GM13977 (cell line): ENCODE results near the gene KRTAP10-9.

ENCODE experiments used
- DNase-seq: peaks from one replicate; pipeline ENCODE4 v3.0.0; 2012; ENCODE audit warnings: low spot score
- CTCF ChIP-seq: IDR thresholded peaks from 2 replicates; pipeline ENCODE4 v1.5.1; 2012; ENCODE audit warnings: mild to moderate bottlenecking, control low read depth; ENCODE audit not compliant: insufficient read depth; ENCODE audit errors: extremely low read depth, missing control alignments
- in situ Hi-C: fragments of 300-500 bp; cut with MboI; formaldehyde crosslinking; loops from one replicate; pipeline ENCODE4 v1.12.0; 2022; ENCODE audit warnings: low sequenced_read_pairs, low pct_unique_long_range_greater_than_20kb, mixed read lengths, inconsistent platforms; ENCODE audit not compliant: unreplicated experiment

The KRTAP10-9 gene

DNA sequence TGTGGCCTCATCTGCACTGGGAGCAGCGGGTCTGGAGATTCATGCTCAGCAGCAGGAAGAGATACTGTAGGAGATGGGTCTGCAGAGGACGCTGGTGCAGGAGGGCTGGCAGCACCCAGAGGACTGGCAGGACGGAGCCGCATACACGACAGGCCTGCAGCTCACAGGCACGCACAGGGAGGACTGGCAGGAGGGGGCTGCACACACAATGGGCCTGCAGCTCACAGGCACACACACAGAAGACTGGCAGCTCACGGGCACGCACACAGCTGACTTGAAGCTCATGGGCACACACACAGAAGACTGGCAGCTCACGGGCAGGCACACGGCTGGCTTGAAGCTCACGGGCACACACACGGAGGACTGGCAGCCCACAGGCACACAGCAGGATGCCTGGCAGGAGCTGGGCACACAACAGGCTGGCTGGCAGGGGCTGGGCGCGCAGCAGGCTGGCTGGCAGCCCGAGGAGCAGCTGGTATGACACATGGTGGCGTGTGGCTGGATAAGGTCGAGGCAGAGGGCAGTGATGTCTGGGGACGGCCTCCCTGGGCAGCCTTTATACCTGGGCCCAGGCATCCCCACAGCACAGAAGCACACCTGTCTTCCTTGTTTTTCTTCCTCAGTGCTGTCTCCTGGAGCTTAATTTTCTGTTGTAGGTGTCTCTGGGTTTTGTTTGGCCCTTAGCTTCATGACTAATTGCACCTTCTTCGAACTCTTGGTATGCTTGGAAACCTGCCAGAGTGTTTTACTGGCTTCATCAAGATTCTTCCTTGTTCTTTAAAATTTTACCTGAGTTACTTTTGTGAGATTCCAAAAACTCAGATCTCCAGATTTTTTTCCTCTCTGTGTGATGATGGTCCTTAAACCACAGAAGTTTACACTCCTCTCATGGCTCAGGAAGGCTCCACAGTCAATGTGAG, 39.8 kb downstream of the KRTAP10-9 start, which contains the start of gene KRTAP12-2:
Gene KRTAP12-2 (minus strand): TSS at position 527 of the 920 bp plus-strand sequence. CDS start 41 bp downstream, at position 486.
- no peak for TF ChIP-seq CTCF

DNA sequence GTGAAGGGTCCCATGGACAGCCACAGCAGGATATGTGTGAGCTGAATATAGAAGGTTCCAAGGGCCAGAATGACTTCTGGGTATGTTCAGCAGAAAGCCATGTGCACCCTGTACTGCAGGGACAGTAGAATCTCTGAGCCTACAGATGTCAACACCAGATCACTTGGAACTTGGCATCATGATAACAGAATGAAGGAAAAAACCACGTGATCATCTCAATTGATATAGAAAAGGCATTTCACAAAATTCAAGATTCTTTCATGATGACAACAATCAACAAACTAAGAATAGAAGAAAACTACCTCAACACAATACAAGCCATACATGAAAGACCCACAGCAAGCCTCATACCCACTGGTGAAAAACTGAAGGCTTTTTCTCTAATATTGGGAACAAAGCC, 40.7 kb downstream of the KRTAP10-9 start:
- in situ Hi-C loops: no loop called here
- TF ChIP-seq CTCF: no peak

More for the DNA sequence above, 39.8 kb downstream of the KRTAP10-9 start, which contains the start of gene KRTAP12-2:
- DNase-seq: no peak
- in situ Hi-C loops: no loop called here

GRCh38 chr21:44670642-44671432, 43.9 kb downstream of the KRTAP10-9 start:
- TF ChIP-seq CTCF: no peak
- DNase-seq: no peak
- in situ Hi-C loops: no loop called here

More for the DNA sequence above, 40.7 kb downstream of the KRTAP10-9 start:
- no peak for DNase-seq

- no peak for TF ChIP-seq CTCF
- in situ Hi-C loops: no loop called here
- no peak for DNase-seq
Measured at GRCh38 chr21:44671911-44672310, 45.0 kb downstream of the KRTAP10-9 start.

- no peak for DNase-seq
- TF ChIP-seq CTCF: no peak
- in situ Hi-C loops: no loop called here
Measured at GRCh38 chr21:44677881-44678280, 51.0 kb downstream of the KRTAP10-9 start.
